SK-N-SH (cell line): Measurements from ENCODE around the gene ROPN1. TPM values are rescaled to one million over a fixed set of nuclear protein-coding genes. Genes with fewer than 3 reads are reported as not detected.
"Not testable (repeated sequence)": the region's sequence is repeated elsewhere in the genome, so short reads cannot be mapped to it uniquely, and the experiment has no call there.

Experiments
- CTCF ChIA-PET: fragments of 300-600, 350-600 bp; formaldehyde crosslinking; extraction: SDS; loops from one replicate; lab custom pipeline; 2021; lab: Yijun Ruan, JAX
- POLR2A ChIA-PET: fragments of 350-600 bp; sonication (Branson Sonifier 250); formaldehyde crosslinking; extraction: SDS; loops from one replicate; lab custom pipeline; 2020; ENCODE audit warnings: antibody characterized with exemption, inconsistent platforms; lab: Yijun Ruan, JAX
- DNase-seq: peaks from one replicate; pipeline ENCODE4 v3.0.0; 2012
- H2AFZ ChIP-seq: fragments of 200-600 bp; sonication (generic); 2 replicates; pipeline ENCODE4 v1.8.1; 2016; ENCODE audit warnings: antibody characterized with exemption, mild to moderate bottlenecking, low read depth
- H3F3A ChIP-seq: fragments of 200-600 bp; sonication (generic); replicated peaks from 2 replicates; pipeline ENCODE3; 2016; ENCODE audit warnings: antibody characterized with exemption, mild to moderate bottlenecking; ENCODE audit not compliant: insufficient read depth
- H3K27ac ChIP-seq, 2 experiments: fragments of 200-500 bp in 1 of 2; fragments of 200-600 bp in 1 of 2; sonication (Bioruptor generic) in 1 of 2; sonication (generic), shearing (Covaris generic) in 1 of 2; 2 replicates each; pipeline versions ENCODE4 v1.5.1 to v1.6.1; 2014 to 2016; ENCODE audit warnings: low read depth in 2 of 2, inconsistent platforms in 1 of 2, low read length in 1 of 2, mild to moderate bottlenecking in 1 of 2, mixed read lengths in 1 of 2
- H3K27me3 ChIP-seq: fragments of 200-600 bp; sonication (generic), shearing (Covaris generic); 2 replicates; pipeline ENCODE4 v1.6.1; 2016; ENCODE audit warnings: mixed run types; ENCODE audit not compliant: insufficient read depth
- H3K36me3 ChIP-seq, 2 experiments: fragments of 200-500 bp in 1 of 2; fragments of 200-600 bp in 1 of 2; sonication (Bioruptor generic) in 1 of 2; sonication (generic) in 1 of 2; replicated peaks in 1 of 2; 2 replicates each; pipeline versions ENCODE3 to v1.5.1; 2014 to 2016; ENCODE audit warnings: low read length in 1 of 2, mild to moderate bottlenecking in 1 of 2; ENCODE audit not compliant: insufficient read depth in 2 of 2, control insufficient read depth in 1 of 2
- H3K4me1 ChIP-seq, 2 experiments: fragments of 200-500 bp in 1 of 2; fragments of 200-600 bp in 1 of 2; sonication (Bioruptor generic) in 1 of 2; sonication (generic), shearing (Covaris generic) in 1 of 2; 2 replicates each; pipeline versions ENCODE4 v1.5.1 to v1.6.1; 2014 to 2016; ENCODE audit warnings: low read depth in 1 of 2, low read length in 1 of 2, mixed run types in 1 of 2; ENCODE audit not compliant: insufficient read depth in 2 of 2, control insufficient read depth in 1 of 2
- H3K4me2 ChIP-seq: fragments of 200-600 bp; sonication (generic), shearing (Covaris generic); 2 replicates; pipeline ENCODE4 v1.6.1; 2017; ENCODE audit warnings: mixed run types
- H3K4me3 ChIP-seq, 2 experiments: fragments of 200-500 bp in 1 of 2; fragments of 200-600 bp in 1 of 2; sonication (Bioruptor generic) in 1 of 2; sonication (generic), shearing (Covaris generic) in 1 of 2; 2 replicates each; pipeline versions ENCODE4 v1.5.1 to v1.8.1; 2014 to 2016; ENCODE audit warnings: low read depth in 2 of 2, inconsistent platforms in 1 of 2, low read length in 1 of 2, mild to moderate bottlenecking in 1 of 2, mixed read lengths in 1 of 2, moderate library complexity in 1 of 2
- H3K79me2 ChIP-seq: fragments of 200-600 bp; sonication (generic); 2 replicates; pipeline ENCODE4 v1.8.1; 2017; ENCODE audit warnings: mild to moderate bottlenecking; ENCODE audit not compliant: insufficient read depth
- H3K9ac ChIP-seq: fragments of 200-600 bp; sonication (generic); 2 replicates; pipeline ENCODE4 v1.6.1; 2017; ENCODE audit warnings: mixed run types
- H3K9me2 ChIP-seq: fragments of 200-600 bp; sonication (generic); 2 replicates; pipeline ENCODE4 v1.6.1; 2017; ENCODE audit warnings: mixed run types
- H3K9me3 ChIP-seq: fragments of 200-600 bp; sonication (generic); 2 replicates; pipeline ENCODE4 v1.6.1; 2017; ENCODE audit warnings: mixed run types, mild to moderate bottlenecking, moderate library complexity
- H4K20me1 ChIP-seq: fragments of 200-600 bp; sonication (generic); 2 replicates; pipeline ENCODE4 v1.6.1; 2017; ENCODE audit warnings: mild to moderate bottlenecking, mixed run types; ENCODE audit not compliant: insufficient read depth
- CTCF ChIP-seq: fragments of 200-600 bp; sonication (generic); IDR thresholded peaks from 2 replicates; pipeline ENCODE4 v1.6.1; 2017; ENCODE audit warnings: antibody characterized with exemption, mild to moderate bottlenecking, moderate library complexity
- GATA2 ChIP-seq: sonication (generic); formaldehyde crosslinking; IDR thresholded peaks from 2 replicates; pipeline ENCODE4 v1.5.0; 2020; ENCODE audit warnings: mild to moderate bottlenecking, missing genetic modification reagents
- JUND ChIP-seq: IDR thresholded peaks from 2 replicates; pipeline ENCODE4 v1.4.0; 2012
- RAD21 ChIP-seq: IDR thresholded peaks from 2 replicates; pipeline ENCODE4 v1.6.1; 2012; ENCODE audit warnings: mild to moderate bottlenecking, low read length
- SMC3 ChIP-seq: IDR thresholded peaks from 2 replicates; pipeline ENCODE4 v1.6.1; 2012; ENCODE audit warnings: low read depth, low read length, improper control_type of control experiment
- TCF12 ChIP-seq: IDR thresholded peaks from 2 replicates; pipeline ENCODE4 v1.4.0; 2012
- WGBS: methylation state at CpG from one replicate; pipeline ENCODE4 v1.1.6; 2017; ENCODE audit warnings: low lambda C conversion rate; 5-methylcytosine and 5-hydroxymethylcytosine counted together
- polyA plus RNA-seq, 3 experiments: library from polyadenylated mRNA; depleted of rRNA; stranded (reverse); fragments of >200 nt; gene quantifications; 2 replicates each; pipeline ENCODE4 v1.2.3, GENCODE V29; 2012

The ROPN1 gene
- polyA plus RNA-seq, 1 of the 3 experiments (the other 2 are of a cell fraction), result 0.05 TPM

GRCh38 chr3:123979525-123980501 lies 12.1 kb downstream of the ROPN1 start:
- H3K9me3 ChIP-seq, H3K9me2 ChIP-seq, H3K27me3 ChIP-seq, H3F3A ChIP-seq, H4K20me1 ChIP-seq, H3K36me3 ChIP-seq, H3K79me2 ChIP-seq, H3K4me1 ChIP-seq, H3K9ac ChIP-seq: not testable (repeated sequence)
- ChIA-PET CTCF (interaction anchor here (0.6 to 1.5 kb wide), 5 partner anchors 10 to 340 kb away, joined by 3 to 9 read pairs (median 3); no protein-coding TSS in a partner anchor), POLR2A (interaction anchor here (0.7 to 1.2 kb wide), 3 partner anchors 19 to 1546 kb away, joined by 3 to 4 read pairs (median 3); partner anchors contain the start of gene CCDC14)
- peak overlapping the region; percentile 75 for H3K4me2 ChIP-seq
- H3K4me3 ChIP-seq, result peak overlapping the region; percentile 37 to 41
- peak overlapping the region; percentile 92; the same call in 1 of the 2 replicates for H2AFZ ChIP-seq
- DNase-seq, result peak; percentile 53
- TF ChIP-seq SMC3 (peak; percentile 42), CTCF (peak; percentile 79), RAD21 (peak; percentile 55), GATA2 (CRISPR knock-in tag) (0 out of 2 replicates have a peak, but pooled peaks have one; percentile 12)
- 30% methylated on average over 22 of the region's 29 CpGs for WGBS
- H3K27ac ChIP-seq, result peak overlapping the region in 1 of 2 experiments; percentile 40; a peak in 1 of 4 replicates

GRCh38 chr3:123976904-123977303 lies 15.0 kb downstream of the ROPN1 start:
- H3K9me2 ChIP-seq, H3K9me3 ChIP-seq, H3K27me3 ChIP-seq, H3K4me2 ChIP-seq, H3K79me2 ChIP-seq, H3K4me1 ChIP-seq, CTCF ChIA-PET, H3K9ac ChIP-seq, H3F3A ChIP-seq, H3K27ac ChIP-seq, POLR2A ChIA-PET, H4K20me1 ChIP-seq, H3K4me3 ChIP-seq, H3K36me3 ChIP-seq, DNase-seq: not testable (repeated sequence)
- 90% methylated on average over 5 of the region's 7 CpGs for WGBS
- 0 out of 2 replicates have a peak overlapping the region, but pooled peaks have one; percentile 41 for H2AFZ ChIP-seq

- H3K9me2 ChIP-seq, H3K4me2 ChIP-seq, H3K79me2 ChIP-seq, H3K36me3 ChIP-seq, DNase-seq, H4K20me1 ChIP-seq, H3K4me1 ChIP-seq, H3K27me3 ChIP-seq, POLR2A ChIA-PET, CTCF ChIA-PET, H3K9ac ChIP-seq, H3K9me3 ChIP-seq, H3F3A ChIP-seq, H3K27ac ChIP-seq, H3K4me3 ChIP-seq: not testable (repeated sequence)
- TF ChIP-seq TCF12 (peak; percentile 32; the same call in 1 of the 2 replicates), JUND (0 out of 2 replicates have a peak, but pooled peaks have one; percentile 14)
- WGBS, result 75% methylated on average over 4 of the region's 4 CpGs
- 0 out of 2 replicates have a peak overlapping the region, but pooled peaks have one; percentile 41 for H2AFZ ChIP-seq
Measured at GRCh38 chr3:123976181-123976898, 15.6 kb downstream of the ROPN1 start.

GRCh38 chr3:123975030-123975429 lies 16.9 kb downstream of the ROPN1 start:
- H3K27me3 ChIP-seq, H3K36me3 ChIP-seq, H3F3A ChIP-seq, CTCF ChIA-PET, H3K9ac ChIP-seq, H3K79me2 ChIP-seq, H3K4me3 ChIP-seq, H4K20me1 ChIP-seq, POLR2A ChIA-PET, H3K27ac ChIP-seq, DNase-seq, H3K9me3 ChIP-seq, H2AFZ ChIP-seq, H3K9me2 ChIP-seq, H3K4me2 ChIP-seq, H3K4me1 ChIP-seq: not testable (repeated sequence)
- 80% methylated on average over 4 of the region's 7 CpGs for WGBS
